ENCODE data around the gene SMAD1. TPM values are rescaled to one million over a fixed set of nuclear protein-coding genes. Genes with fewer than 3 reads are reported as not detected.

Gene SMAD1
- 73.2 and 78.1 TPM in 2 replicates for total RNA-seq

DNA sequence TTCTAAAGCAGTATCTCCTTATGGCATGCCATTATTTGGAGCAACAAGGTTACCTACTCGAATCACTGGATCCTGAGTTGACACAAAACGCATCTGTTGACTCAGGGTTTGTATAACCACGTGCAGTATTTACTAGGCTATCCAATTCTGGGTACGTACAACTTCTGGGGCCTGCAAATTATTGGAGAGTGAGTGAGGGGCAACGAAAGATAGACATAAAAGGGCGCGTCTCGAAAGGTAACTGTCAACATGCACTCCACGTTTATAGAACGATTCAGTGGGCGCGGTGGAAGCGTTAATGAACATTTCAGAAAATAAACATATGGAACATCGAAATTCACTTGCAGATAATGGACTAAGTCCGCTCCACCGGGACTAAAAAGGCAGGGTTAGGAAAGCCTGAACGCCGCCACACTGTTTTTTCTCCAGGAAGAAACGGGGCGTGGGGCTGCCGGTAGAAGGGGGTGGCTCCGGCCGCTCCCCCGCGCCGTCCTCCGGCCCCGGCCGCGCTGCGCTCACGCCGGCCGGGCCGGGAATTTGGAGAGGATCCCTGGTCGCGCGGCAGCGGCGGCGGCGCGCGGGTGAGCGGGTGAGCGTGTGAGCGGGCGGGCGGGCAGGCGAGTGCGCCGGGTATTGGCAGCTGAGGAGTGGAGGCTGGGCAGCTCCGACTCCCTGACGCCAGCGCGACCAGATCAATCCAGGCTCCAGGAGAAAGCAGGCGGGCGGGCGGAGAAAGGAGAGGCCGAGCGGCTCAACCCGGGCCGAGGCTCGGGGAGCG, at the start of gene SMAD1:
TSS of gene SMAD1 (plus strand) at position 690 of the 778 bp plus-strand sequence. CDS start 32,761 bp downstream, outside the sequence.

Other genes starting within 250 kb of the SMAD1 start
- gene MMAA, start 137.5 kb downstream of the SMAD1 start, total RNA-seq = 4.9 and 5.7 TPM in 2 replicates
- not detected in 2 replicates for gene C4orf51, start 198.3 kb downstream of the SMAD1 start, total RNA-seq